ENCODE data around the gene UBE2O. TPM values are rescaled to one million over a fixed set of nuclear protein-coding genes. Genes with fewer than 3 reads are reported as not detected.

Gene UBE2O
- total RNA-seq, 1 experiment from 2014 or later = 52.6 TPM

GRCh38 chr17:76391200-76391715 is 61.7 kb downstream of the UBE2O start:
- Histone ChIP-seq H2AK5ac (ENCODE audit: insufficient read length, low read length) (no peak overlapping the region), H3K23me2 (ENCODE audit: insufficient read length, low read depth, low read length, poor library complexity, severe bottlenecking) (no peaks in the 10 kb centered on the region), H4K20me1 (ENCODE audit: control insufficient read depth, insufficient read depth, insufficient read length) (no peaks in the 10 kb centered on the region), H2BK120ac (ENCODE audit: low read depth, low read length, poor library complexity, severe bottlenecking) (no peak overlapping the region), H3K9me3 (ENCODE audit: control insufficient read depth, low read depth, low read length) (no peaks in the 10 kb centered on the region), H3K14ac (ENCODE audit: insufficient read depth, low read length) (no peak overlapping the region), H2BK20ac (ENCODE audit: low read depth, low read length, poor library complexity, severe bottlenecking) (no peak overlapping the region), H3K4me1 (ENCODE audit: insufficient read depth, low read length) (peaks cover 6% of the 10 kb centered on the region; the same call in 1 of the 2 replicates), H3K4ac (ENCODE audit: low read depth, low read length) (no peak overlapping the region), H2BK12ac (ENCODE audit: insufficient read length, low read depth, low read length) (no peak overlapping the region), H3K23ac (ENCODE audit: insufficient read length, low read depth, low read length) (no peak overlapping the region), H3K9ac (ENCODE audit: extremely low read depth, insufficient read length, low read length) (no peak overlapping the region), H4K5ac (ENCODE audit: insufficient read length, low read depth, low read length) (no peak overlapping the region), H2BK15ac (ENCODE audit: low read depth, low read length) (no peak overlapping the region), H3T11ph (ENCODE audit: low read length) (no peak overlapping the region), H3K27me3 (ENCODE audit: insufficient read depth, low read length) (no peaks in the 10 kb centered on the region; the same call in 1 of the 2 replicates), H3K18ac (ENCODE audit: insufficient read length, low read depth, low read length) (no peak overlapping the region), H3K27ac (ENCODE audit: insufficient read length, low read depth, low read length) (no peak overlapping the region), H3K4me2 (ENCODE audit: insufficient read depth, insufficient read length, low read length) (no peak overlapping the region), H3K79me2 (ENCODE audit: insufficient read depth, low read length) (no peaks in the 10 kb centered on the region), H2AFZ (ENCODE audit: low read length) (no peak overlapping the region), H4K91ac (ENCODE audit: insufficient read length, low read depth, low read length) (no peak overlapping the region), H4K8ac (replicated peaks; ENCODE audit: insufficient read length, low read depth, low read length) (no peak overlapping the region), H3K79me1 (ENCODE audit: insufficient read depth, low read depth, low read length, poor library complexity, severe bottlenecking) (no peaks in the 10 kb centered on the region), H3K56ac (ENCODE audit: insufficient read length, low read depth, low read length) (no peak overlapping the region), H2BK5ac (ENCODE audit: insufficient read length, low read length) (no peak overlapping the region)
- no peak for DNase-seq
- Mint-ChIP-seq H3K27ac (peak overlapping the region in 2 of 3 experiments; percentile 34 to 55; a peak in 2 of 7 replicates), H3K4me3 (no peak overlapping the region), H3K9me3 (no peaks in the 10 kb centered on the region), H3K36me3 (ENCODE audit: insufficient read depth in 1 of 3, low read depth in 3 of 3) (peaks cover 18 to 51% (median 43%) of the 10 kb centered on the region in 3 experiments), H3K4me1 (peaks cover 20 to 22% of the 10 kb centered on the region in 2 experiments), H3K27me3 (ENCODE audit: low read depth) (peaks cover 8% of the 10 kb centered on the region)
- WGBS (ENCODE audit: extremely low coverage, insufficient read length, low lambda C conversion rate) = no CpG with 5 or more reads among the region's 21 CpGs
- TF ChIP-seq CTCF (conservative IDR thresholded peaks at IDR 0.05) = no peak
